Rectal smooth muscle tissue (tissue), 1 donor: ENCODE results near the gene PRSS27.
A peak's percentile ranks its signal among the peaks of the same experiment; 100 is the strongest.
"Not testable (repeated sequence)": the region's sequence is repeated elsewhere in the genome, so short reads cannot be mapped to it uniquely, and the experiment has no call there.

Experiments used
- H3K27ac ChIP-seq: one replicate; pipeline ENCODE4 v1.7.0; 2013; ENCODE audit warnings: low read depth, low read length, inconsistent platforms
- H3K27me3 ChIP-seq: one replicate; pipeline ENCODE4 v1.7.0; 2013; ENCODE audit warnings: low read length; ENCODE audit not compliant: control insufficient read depth, insufficient read depth
- H3K36me3 ChIP-seq: one replicate; pipeline ENCODE4 v1.7.0; 2013; ENCODE audit warnings: low read length; ENCODE audit not compliant: control insufficient read depth, insufficient read depth
- H3K4me1 ChIP-seq: one replicate; pipeline ENCODE4 v1.7.0; 2013; ENCODE audit warnings: low read length; ENCODE audit not compliant: control insufficient read depth, insufficient read depth
- H3K4me3 ChIP-seq: one replicate; pipeline ENCODE4 v1.7.0; 2013; ENCODE audit warnings: low read length
- H3K9ac ChIP-seq: one replicate; pipeline ENCODE4 v1.7.0; 2013; ENCODE audit warnings: low read length

Gene PRSS27

GRCh38 chr16:2737238-2737605 is 17.2 kb upstream of the PRSS27 start:
- Histone ChIP-seq H3K36me3 (no peaks in the 10 kb centered on the region), H3K27me3 (peaks cover 10% of the 10 kb centered on the region), H3K27ac (no peak overlapping the region), H3K9ac (no peak overlapping the region), H3K4me3 (no peak overlapping the region), H3K4me1 (no peaks in the 10 kb centered on the region)

GRCh38 chr16:2736476-2737237 is 16.6 kb upstream of the PRSS27 start:
- Histone ChIP-seq H3K4me3 (no peak overlapping the region), H3K4me1 (no peaks in the 10 kb centered on the region), H3K36me3 (no peaks in the 10 kb centered on the region), H3K27ac (no peak overlapping the region), H3K9ac (no peak overlapping the region), H3K27me3 (peaks cover 10% of the 10 kb centered on the region)

- Histone ChIP-seq H3K27me3 (peaks cover 5% of the 10 kb centered on the region), H3K27ac (no peak overlapping the region), H3K9ac (no peak overlapping the region), H3K36me3 (no peaks in the 10 kb centered on the region), H3K4me3 (no peak overlapping the region), H3K4me1 (no peaks in the 10 kb centered on the region)
These were observed 15.0 kb upstream of the PRSS27 start for GRCh38 chr16:2734844-2735515.

- no peaks in the 10 kb centered on the region for H3K36me3 ChIP-seq
These were observed 8.0 kb upstream of the PRSS27 start for GRCh38 chr16:2728034-2728433.

GRCh38 chr16:2726923-2727322 is 6.9 kb upstream of the PRSS27 start:
- Histone ChIP-seq H3K36me3 (no peaks in the 10 kb centered on the region), H3K4me3 (no peak overlapping the region), H3K27ac (no peak overlapping the region), H3K27me3 (no peaks in the 10 kb centered on the region), H3K4me1 (no peaks in the 10 kb centered on the region), H3K9ac (no peak overlapping the region)

More at GRCh38 chr16:2728034-2728433, 8.0 kb upstream of the PRSS27 start:
- Histone ChIP-seq H3K27ac (no peak overlapping the region), H3K4me1 (no peaks in the 10 kb centered on the region), H3K27me3 (no peaks in the 10 kb centered on the region), H3K4me3 (no peak overlapping the region), H3K9ac (no peak overlapping the region)

GRCh38 chr16:2724816-2725348 is 4.9 kb upstream of the PRSS27 start:
- H3K9ac ChIP-seq: no peak overlapping the region
- no peak overlapping the region for H3K4me3 ChIP-seq
- no peaks in the 10 kb centered on the region for H3K4me1 ChIP-seq
- no peaks in the 10 kb centered on the region for H3K27me3 ChIP-seq
- no peak overlapping the region for H3K27ac ChIP-seq
- no peaks in the 10 kb centered on the region for H3K36me3 ChIP-seq

- Histone ChIP-seq H3K27me3 (no peaks in the 10 kb centered on the region), H3K9ac (no peak overlapping the region), H3K27ac (no peak overlapping the region), H3K4me3 (no peak overlapping the region), H3K4me1 (no peaks in the 10 kb centered on the region), H3K36me3 (no peaks in the 10 kb centered on the region)
These were observed 4.2 kb upstream of the PRSS27 start for GRCh38 chr16:2724088-2724676.

- H3K4me3 ChIP-seq: peak overlapping the region; percentile 48
- not testable (repeated sequence) for H3K27ac ChIP-seq, H3K27me3 ChIP-seq, H3K36me3 ChIP-seq, H3K4me1 ChIP-seq, H3K9ac ChIP-seq
These were observed 1.7 kb upstream of the PRSS27 start for GRCh38 chr16:2721634-2722173.

- Histone ChIP-seq H3K36me3 (no peaks in the 10 kb centered on the region), H3K4me3 (peak overlapping the region; percentile 61), H3K27me3 (no peaks in the 10 kb centered on the region), H3K9ac (no peak overlapping the region), H3K27ac (peak overlapping the region; percentile 55), H3K4me1 (no peaks in the 10 kb centered on the region)
These were observed 952 bp upstream of the PRSS27 start for GRCh38 chr16:2720719-2721633.

- H3K4me3 ChIP-seq: no peak overlapping the region
- no peaks in the 10 kb centered on the region for H3K36me3 ChIP-seq
- no peak overlapping the region for H3K27ac ChIP-seq
- H3K27me3 ChIP-seq: peaks cover 4% of the 10 kb centered on the region
- no peaks in the 10 kb centered on the region for H3K4me1 ChIP-seq
- no peak overlapping the region for H3K9ac ChIP-seq
These were observed 528 bp downstream of the PRSS27 start for GRCh38 chr16:2719328-2720063.
